Measurements from ENCODE around the gene DCUN1D1.

Gene DCUN1D1

DNA sequence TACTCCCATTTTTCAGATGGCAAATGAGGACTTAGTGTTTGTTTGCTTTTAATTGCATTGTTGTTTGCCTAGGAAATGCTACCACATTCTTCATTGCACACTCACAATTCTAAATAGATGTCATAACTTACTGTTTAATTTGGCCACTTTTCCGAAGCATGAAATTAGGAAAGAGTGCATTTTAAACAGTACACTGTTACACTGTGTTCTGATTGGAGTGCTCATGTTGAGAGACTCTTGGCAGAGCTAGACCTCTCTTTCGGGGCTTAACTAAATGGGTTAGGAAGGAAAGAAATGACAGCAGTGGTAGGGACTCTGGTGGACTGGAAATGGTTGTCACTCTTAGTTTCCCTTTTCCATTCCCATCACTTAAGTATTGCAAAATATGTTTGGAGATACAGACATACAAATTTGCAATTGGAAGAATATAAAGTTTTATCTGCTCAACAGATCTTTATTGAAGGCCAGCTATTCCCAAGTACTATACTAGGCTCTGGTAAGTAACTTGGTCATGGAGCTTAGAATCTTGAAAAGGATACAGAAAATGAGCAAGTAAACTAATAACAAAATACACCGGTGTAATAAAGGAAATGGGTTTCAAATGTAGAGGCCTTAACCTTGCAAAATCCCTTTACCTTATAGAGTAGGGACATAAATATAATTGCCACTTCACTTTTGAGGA lies 90.2 kb downstream of the DCUN1D1 start:
- no peak for DNase-seq

All from NCI-H1694 treated with DMSO at 0.1 percent for 48 hours (cell line).